HepG2 (cell line): ENCODE data around the gene CACNA1D. TPM values are rescaled to one million over a fixed set of nuclear protein-coding genes. Genes with fewer than 3 reads are reported as not detected.

Experiments
- ATAC-seq: fragments of 200-7000 bp; cut with Tn5 transposase; 3 replicates; pipeline ENCODE4 v1.9.1; 2020; ENCODE audit warnings: mild to moderate bottlenecking, moderate library complexity
- BruUV-seq: library from RNA; stranded (reverse); fragments of 400-500 nt; replicated peaks from 2 replicates; lab custom pipeline; 2021; lab: Mats Ljungman, UMichigan
- CTCF ChIA-PET: fragments of 300-600 bp; formaldehyde crosslinking; extraction: SDS; loops from one replicate; lab custom pipeline; 2021; ENCODE audit warnings: low total read pairs, inconsistent platforms, low intra/inter-chr PET ratio; lab: Yijun Ruan, JAX
- POLR2A ChIA-PET: fragments of 350-600 bp; sonication (Branson Sonifier 250); formaldehyde crosslinking; loops from one replicate; lab custom pipeline; 2020; ENCODE audit warnings: antibody characterized with exemption, inconsistent platforms; lab: Yijun Ruan, JAX
- DNase-seq: peaks from one replicate; pipeline ENCODE4 v3.0.0-alpha.2; 2015; ENCODE audit warnings: low spot score
- FAIRE-seq: peaks from 3 replicates; lab custom pipeline; 2011; peaks lifted over from hg19 to GRCh38; lab: Jason Lieb, UNC
- H2AFZ ChIP-seq: one replicate; pipeline ENCODE4 v1.6.1; 2011; ENCODE audit warnings: low read length, inconsistent platforms
- H3K27ac ChIP-seq: fragments of 300-600 bp; 3 replicates; pipeline ENCODE4 v1.8.0; 2011; ENCODE audit warnings: mixed run types, mild to moderate bottlenecking, mixed read lengths, low read length, inconsistent platforms; ENCODE audit not compliant: insufficient read depth; ENCODE audit errors: extremely low read length
- H3K27me3 ChIP-seq, 2 experiments: fragments of 200-600 bp in 1 of 2; 2 replicates in 1 of 2; 3 replicates in 1 of 2; pipeline versions ENCODE4 v1.6.0 to v1.8.0; 2011; ENCODE audit warnings: low read length in 2 of 2, mild to moderate bottlenecking in 2 of 2, moderate library complexity in 2 of 2, inconsistent platforms in 1 of 2; ENCODE audit not compliant: insufficient read depth in 2 of 2, control insufficient read depth in 1 of 2
- H3K36me3 ChIP-seq, 2 experiments: fragments of 200-600 bp in 1 of 2; replicated peaks in 1 of 2; 2 replicates in 1 of 2; 3 replicates in 1 of 2; pipeline versions ENCODE4 v1.5.1 to v1.8.0; 2011; ENCODE audit warnings: low read length in 2 of 2, inconsistent platforms in 1 of 2; ENCODE audit not compliant: insufficient read depth in 2 of 2, control insufficient read depth in 1 of 2
- H3K4me1 ChIP-seq: 2 replicates; pipeline ENCODE4 v1.5.1; 2012; ENCODE audit warnings: low read length, inconsistent platforms; ENCODE audit not compliant: insufficient read depth
- H3K4me2 ChIP-seq: 2 replicates; pipeline ENCODE4 v1.6.0; 2011; ENCODE audit warnings: low read depth, low read length, inconsistent platforms
- H3K4me3 ChIP-seq, 3 experiments: fragments of 200-600 bp in 1 of 3; sonication (generic), shearing (Covaris generic) in 1 of 3; replicated peaks in 1 of 3; 2 replicates each; pipeline ENCODE4 v1.5.1; 2011 to 2016; ENCODE audit warnings: low read length in 3 of 3, inconsistent platforms in 2 of 3, low read depth in 2 of 3, mild to moderate bottlenecking in 2 of 3, control low read depth in 1 of 3, mixed read lengths in 1 of 3; ENCODE audit not compliant: insufficient read depth in 1 of 3
- H3K79me2 ChIP-seq: one replicate; pipeline ENCODE4 v1.6.1; 2011; ENCODE audit warnings: low read length, inconsistent platforms; ENCODE audit not compliant: insufficient read depth
- H3K9ac ChIP-seq: 2 replicates; pipeline ENCODE4 v1.6.0; 2011; ENCODE audit warnings: mild to moderate bottlenecking, low read depth, low read length, inconsistent platforms; ENCODE audit not compliant: insufficient read depth
- H3K9me3 ChIP-seq: 2 replicates; pipeline ENCODE4 v1.5.1; 2012; ENCODE audit warnings: mild to moderate bottlenecking, low read length
- H4K20me1 ChIP-seq: 2 replicates; pipeline ENCODE4 v1.6.0; 2011; ENCODE audit warnings: inconsistent platforms, mild to moderate bottlenecking, low read length, moderate library complexity; ENCODE audit not compliant: insufficient read depth
- BRCA1 ChIP-seq: sonication (generic); formaldehyde crosslinking; IDR thresholded peaks from 2 replicates; pipeline ENCODE4 v1.4.0; 2020; ENCODE audit warnings: missing genetic modification reagents
- DNMT3B ChIP-seq: conservative IDR thresholded peaks from 2 replicates; pipeline ENCODE4 v1.6.1; 2016; ENCODE audit warnings: missing biosample characterization, control low read depth
- HNF4A ChIP-seq: sonication (generic); formaldehyde crosslinking; IDR thresholded peaks from 2 replicates; pipeline ENCODE4 v1.4.0; 2020; ENCODE audit warnings: missing genetic modification reagents
- KDM4B ChIP-seq: sonication (generic); formaldehyde crosslinking; IDR thresholded peaks from 2 replicates; pipeline ENCODE4 v1.4.0; 2020; ENCODE audit warnings: missing genetic modification reagents
- MED1 ChIP-seq: sonication (generic); formaldehyde crosslinking; IDR thresholded peaks from 2 replicates; pipeline ENCODE4 v1.4.0; 2020; ENCODE audit warnings: missing genetic modification reagents
- NR2F1 ChIP-seq, 2 experiments: fragments of 450-650 bp in 1 of 2; formaldehyde crosslinking in 1 of 2; IDR thresholded peaks; 2 replicates each; pipeline versions ENCODE4 v1.5.0 to v1.6.1; 2016 to 2020; ENCODE audit warnings: mild to moderate bottlenecking in 1 of 2, missing compliant biosample characterization in 1 of 2, missing genetic modification reagents in 1 of 2, moderate library complexity in 1 of 2
- PHF20 ChIP-seq: sonication (generic); formaldehyde crosslinking; IDR thresholded peaks from 2 replicates; pipeline ENCODE4 v1.5.0; 2020; ENCODE audit warnings: mild to moderate bottlenecking, missing genetic modification reagents
- PLRG1 ChIP-seq: fragments of 450-650 bp; conservative IDR thresholded peaks from 2 replicates; pipeline ENCODE4 v1.6.1; 2016
- ZFP36 ChIP-seq: fragments of 150-350 bp; IDR thresholded peaks from 2 replicates; pipeline ENCODE4 v1.6.1; 2018; ENCODE audit warnings: borderline replicate concordance, low read length, low read depth; ENCODE audit not compliant: partially characterized antibody
- ZNF121 ChIP-seq: sonication (generic); formaldehyde crosslinking; IDR thresholded peaks from 2 replicates; pipeline ENCODE4 v1.5.0; 2020; ENCODE audit warnings: mild to moderate bottlenecking, missing genetic modification reagents
- ZNF275 ChIP-seq: sonication (generic); formaldehyde crosslinking; IDR thresholded peaks from 2 replicates; pipeline ENCODE4 v1.8.0; 2022; ENCODE audit warnings: missing genetic modification reagents, mild to moderate bottlenecking, inconsistent platforms, borderline replicate concordance
- ZNF510 ChIP-seq: sonication (generic); formaldehyde crosslinking; IDR thresholded peaks from 2 replicates; pipeline ENCODE4 v1.4.0; 2020; ENCODE audit warnings: low read depth, mild to moderate bottlenecking, missing genetic modification reagents
- ZNF576 ChIP-seq: sonication (generic); formaldehyde crosslinking; IDR thresholded peaks from 2 replicates; pipeline ENCODE4 v1.4.0; 2020; ENCODE audit warnings: mild to moderate bottlenecking, missing genetic modification reagents
- ZNF614 ChIP-seq: IDR thresholded peaks from 2 replicates; pipeline ENCODE4 v1.6.1; 2018; ENCODE audit warnings: missing biosample characterization, missing genetic modification reagents, inconsistent platforms, borderline replicate concordance
- ZNF660 ChIP-seq: sonication (generic); formaldehyde crosslinking; IDR thresholded peaks from 2 replicates; pipeline ENCODE4 v1.5.1; 2020; ENCODE audit warnings: mild to moderate bottlenecking, low read depth, missing genetic modification reagents, borderline replicate concordance
- ZNF720 ChIP-seq: sonication (generic); formaldehyde crosslinking; IDR thresholded peaks from 2 replicates; pipeline ENCODE4 v1.4.0; 2020; ENCODE audit warnings: missing genetic modification reagents
- ZNF776 ChIP-seq: sonication (generic); formaldehyde crosslinking; IDR thresholded peaks from 2 replicates; pipeline ENCODE4 v1.4.0; 2020; ENCODE audit warnings: mild to moderate bottlenecking, missing genetic modification reagents
- WGBS: methylation state at CpG from one replicate; pipeline ENCODE4 v1.1.6; 2017; ENCODE audit warnings: low lambda C conversion rate; 5-methylcytosine and 5-hydroxymethylcytosine counted together
- in situ Hi-C: cut with HindIII; loops from 2 replicates; pipeline ENCODE4 v1.10.0; 2017; ENCODE audit warnings: low pct_unique_long_range_greater_than_20kb; ENCODE audit not compliant: extremely low pct_ligation_motif_present
- intact Hi-C: fragments of 100-400 bp; cut with micrococcal nuclease; formaldehyde crosslinking; loops from one replicate; pipeline ENCODE4 v1.10.0; 2022; ENCODE audit not compliant: unreplicated experiment
- polyA plus RNA-seq, 8 experiments: library from polyadenylated mRNA; depleted of rRNA in 3 of 8; stranded (reverse) in 7 of 8; unstranded in 1 of 8; fragments of >200 nt; fragmentation: Illumina TruSeq in 4 of 8; extraction: Trizol in 4 of 8; gene quantifications; 2 replicates each; pipeline versions ENCODE4 v1.2.1 to v1.2.3, GENCODE V29; 2011 to 2016; ENCODE audit warnings: low read depth in 4 of 8, missing spikeins in 1 of 8, mixed read lengths in 1 of 8; ENCODE audit not compliant: insufficient read depth in 1 of 8
- total RNA-seq, 5 experiments: library from RNA; depleted of rRNA; stranded (reverse); fragments of >200 nt; fragmentation: Illumina TruSeq; extraction: Trizol; gene quantifications; 2 replicates each; pipeline ENCODE4 v1.2.3, GENCODE V29; 2016; ENCODE audit warnings: low read depth in 1 of 5
- TF ChIP-seq, protein P1 (sequence below): sonication (generic); formaldehyde crosslinking; IDR thresholded peaks from 2 replicates; pipeline ENCODE4 v1.9.0; 2021; ENCODE audit warnings: missing genetic modification reagents, mild to moderate bottlenecking, borderline replicate concordance
- TF ChIP-seq, protein P2 (sequence below): sonication (generic); formaldehyde crosslinking; IDR thresholded peaks from 2 replicates; pipeline ENCODE4 v1.5.0; 2020; ENCODE audit warnings: mild to moderate bottlenecking, missing genetic modification reagents

The CACNA1D gene
- total and polyA plus RNA-seq, 2 of the 13 experiments (the other 11 are each of a cell fraction or from before 2014, with no cell fraction given) = 0.26 to 0.38 TPM

- TF ChIP-seq BRCA1 (no peak), NR2F1 (CRISPR knock-in tag; IDR thresholded peaks at IDR 0.05) (no peak), ZNF121 (CRISPR knock-in tag) (no peak), ZNF576 (CRISPR knock-in tag) (no peak), ZFP36 (no peak), ZNF614 (no peak), KDM4B (CRISPR knock-in tag) (no peak), HNF4A (CRISPR knock-in tag) (no peak), PLRG1 (no peak), ZNF776 (CRISPR knock-in tag) (no peak), ZNF660 (CRISPR knock-in tag) (no peak), ZNF720 (CRISPR knock-in tag) (no peak), DNMT3B (CRISPR knock-in tag) (no peak), ZNF510 (CRISPR knock-in tag) (no peak), PHF20 (CRISPR knock-in tag) (no peak), MED1 (CRISPR knock-in tag) (no peak), ZNF275 (no peak)
- TF ChIP-seq, protein P1, sequence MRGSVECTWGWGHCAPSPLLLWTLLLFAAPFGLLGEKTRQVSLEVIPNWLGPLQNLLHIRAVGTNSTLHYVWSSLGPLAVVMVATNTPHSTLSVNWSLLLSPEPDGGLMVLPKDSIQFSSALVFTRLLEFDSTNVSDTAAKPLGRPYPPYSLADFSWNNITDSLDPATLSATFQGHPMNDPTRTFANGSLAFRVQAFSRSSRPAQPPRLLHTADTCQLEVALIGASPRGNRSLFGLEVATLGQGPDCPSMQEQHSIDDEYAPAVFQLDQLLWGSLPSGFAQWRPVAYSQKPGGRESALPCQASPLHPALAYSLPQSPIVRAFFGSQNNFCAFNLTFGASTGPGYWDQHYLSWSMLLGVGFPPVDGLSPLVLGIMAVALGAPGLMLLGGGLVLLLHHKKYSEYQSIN (CRISPR knock-in tag) = no peak
- TF ChIP-seq, protein P2, sequence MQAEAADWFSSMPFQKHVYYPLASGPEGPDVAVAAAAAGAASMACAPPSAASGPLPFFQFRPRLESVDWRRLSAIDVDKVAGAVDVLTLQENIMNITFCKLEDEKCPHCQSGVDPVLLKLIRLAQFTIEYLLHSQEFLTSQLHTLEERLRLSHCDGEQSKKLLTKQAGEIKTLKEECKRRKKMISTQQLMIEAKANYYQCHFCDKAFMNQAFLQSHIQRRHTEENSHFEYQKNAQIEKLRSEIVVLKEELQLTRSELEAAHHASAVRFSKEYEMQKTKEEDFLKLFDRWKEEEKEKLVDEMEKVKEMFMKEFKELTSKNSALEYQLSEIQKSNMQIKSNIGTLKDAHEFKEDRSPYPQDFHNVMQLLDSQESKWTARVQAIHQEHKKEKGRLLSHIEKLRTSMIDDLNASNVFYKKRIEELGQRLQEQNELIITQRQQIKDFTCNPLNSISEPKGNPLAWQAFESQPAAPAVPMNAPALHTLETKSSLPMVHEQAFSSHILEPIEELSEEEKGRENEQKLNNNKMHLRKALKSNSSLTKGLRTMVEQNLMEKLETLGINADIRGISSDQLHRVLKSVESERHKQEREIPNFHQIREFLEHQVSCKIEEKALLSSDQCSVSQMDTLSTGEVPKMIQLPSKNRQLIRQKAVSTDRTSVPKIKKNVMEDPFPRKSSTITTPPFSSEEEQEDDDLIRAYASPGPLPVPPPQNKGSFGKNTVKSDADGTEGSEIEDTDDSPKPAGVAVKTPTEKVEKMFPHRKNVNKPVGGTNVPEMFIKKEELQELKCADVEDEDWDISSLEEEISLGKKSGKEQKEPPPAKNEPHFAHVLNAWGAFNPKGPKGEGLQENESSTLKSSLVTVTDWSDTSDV (CRISPR knock-in tag) = no peak
- TF ChIP-seq, all 625 proteins: peak for 0
- Histone ChIP-seq H3K4me2 (no peak overlapping the region), H3K36me3 (no peaks in the 10 kb centered on the region), H3K79me2 (no peaks in the 10 kb centered on the region), H4K20me1 (no peaks in the 10 kb centered on the region), H3K4me1 (no peaks in the 10 kb centered on the region), H3K4me3 (no peak overlapping the region), H3K9me3 (no peaks in the 10 kb centered on the region), H2AFZ (no peak overlapping the region), H3K27ac (no peak overlapping the region), H3K27me3 (no peaks in the 10 kb centered on the region), H3K9ac (no peak overlapping the region)
- intact Hi-C loops (no loop called here), in situ Hi-C loops (no loop called here)
- no peak for ATAC-seq
- POLR2A ChIA-PET = no interaction called here
- WGBS = 42% methylated on average over 3 of the region's 3 CpGs
- no TSS peak for BruUV-seq
- no peak for FAIRE-seq
- CTCF ChIA-PET = no interaction called here
- no peak for DNase-seq
Observed at GRCh38 chr3:53645754-53646153, 151.3 kb downstream of the CACNA1D start.
